IMR-90 (cell line): ENCODE results near the gene PRSS50.

Experiments used
- BHLHE40 ChIP-seq: fragments of 150-350 bp; IDR thresholded peaks from 2 replicates; pipeline ENCODE4 v1.6.1; 2016; ENCODE audit warnings: mild to moderate bottlenecking, low read depth, low read length
- MAZ ChIP-seq: IDR thresholded peaks from 2 replicates; pipeline ENCODE4 v1.6.1; 2012; ENCODE audit warnings: low read depth, mild to moderate bottlenecking, low read length, improper control_type of control experiment, moderate library complexity, borderline replicate concordance
- POLR2A ChIP-seq: IDR thresholded peaks from 2 replicates; pipeline ENCODE4 v1.6.1; 2012; ENCODE audit warnings: mild to moderate bottlenecking, low read depth, low read length
- TF ChIP-seq, protein P1 (sequence below): conservative IDR thresholded peaks from 2 replicates; pipeline ENCODE4 v1.5.1; 2012; ENCODE audit warnings: mild to moderate bottlenecking, low read depth, low read length, improper control_type of control experiment

DNA sequence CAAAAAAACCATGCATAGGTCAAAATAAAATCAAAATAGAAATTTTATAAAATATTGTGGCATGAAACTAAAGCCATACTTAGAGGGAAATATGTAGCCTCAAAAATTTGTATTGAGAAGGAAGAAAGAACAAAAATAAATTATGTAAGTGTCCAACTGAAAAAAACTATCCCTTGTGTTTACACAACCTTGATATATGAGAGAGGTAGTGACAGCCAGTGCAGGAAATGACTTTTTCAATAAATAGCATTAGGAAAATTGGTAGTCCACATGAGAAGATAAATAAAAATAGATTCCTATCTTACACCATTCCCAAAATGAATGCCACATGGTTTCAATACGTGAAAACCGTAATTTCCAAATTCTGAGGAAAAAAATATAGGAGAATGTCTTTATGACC is 13.2 kb upstream of the PRSS50 start:
- no peak for TF ChIP-seq POLR2A
- TF ChIP-seq MAZ = no peak
- TF ChIP-seq, protein P1, sequence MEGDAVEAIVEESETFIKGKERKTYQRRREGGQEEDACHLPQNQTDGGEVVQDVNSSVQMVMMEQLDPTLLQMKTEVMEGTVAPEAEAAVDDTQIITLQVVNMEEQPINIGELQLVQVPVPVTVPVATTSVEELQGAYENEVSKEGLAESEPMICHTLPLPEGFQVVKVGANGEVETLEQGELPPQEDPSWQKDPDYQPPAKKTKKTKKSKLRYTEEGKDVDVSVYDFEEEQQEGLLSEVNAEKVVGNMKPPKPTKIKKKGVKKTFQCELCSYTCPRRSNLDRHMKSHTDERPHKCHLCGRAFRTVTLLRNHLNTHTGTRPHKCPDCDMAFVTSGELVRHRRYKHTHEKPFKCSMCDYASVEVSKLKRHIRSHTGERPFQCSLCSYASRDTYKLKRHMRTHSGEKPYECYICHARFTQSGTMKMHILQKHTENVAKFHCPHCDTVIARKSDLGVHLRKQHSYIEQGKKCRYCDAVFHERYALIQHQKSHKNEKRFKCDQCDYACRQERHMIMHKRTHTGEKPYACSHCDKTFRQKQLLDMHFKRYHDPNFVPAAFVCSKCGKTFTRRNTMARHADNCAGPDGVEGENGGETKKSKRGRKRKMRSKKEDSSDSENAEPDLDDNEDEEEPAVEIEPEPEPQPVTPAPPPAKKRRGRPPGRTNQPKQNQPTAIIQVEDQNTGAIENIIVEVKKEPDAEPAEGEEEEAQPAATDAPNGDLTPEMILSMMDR = no peak
- TF ChIP-seq BHLHE40 = no peak
